Testis (tissue), 3 donors: ENCODE measurements around the gene FASLG. TPM values are rescaled to one million over a fixed set of nuclear protein-coding genes. Genes with fewer than 3 reads are reported as not detected.

ENCODE experiments used
- DNase-seq: peaks from one replicate; pipeline ENCODE4 v3.0.0-alpha.2; 2019
- H3K27ac ChIP-seq, 2 donors: fragments of 200-600 bp; sonication (generic); one replicate each; pipeline ENCODE4 v1.5.1; 2019
- H3K27me3 ChIP-seq: fragments of 200-600 bp; sonication (generic); one replicate; pipeline ENCODE4 v1.5.1; 2019
- H3K36me3 ChIP-seq: fragments of 200-600 bp; sonication (generic); one replicate; pipeline ENCODE4 v1.5.1; 2017; ENCODE audit warnings: low read depth; ENCODE audit errors: missing control alignments
- H3K4me1 ChIP-seq: fragments of 200-600 bp; sonication (generic); one replicate; pipeline ENCODE4 v1.5.1; 2019
- H3K4me3 ChIP-seq, 2 donors: fragments of 200-600 bp; sonication (generic); one replicate each; pipeline ENCODE4 v1.5.1; 2017 to 2019
- H3K9me3 ChIP-seq: fragments of 200-600 bp; sonication (generic); one replicate; pipeline ENCODE4 v1.5.1; 2017
- POLR2A ChIP-seq: fragments of 450-650 bp; IDR thresholded peaks from one replicate; pipeline ENCODE4 v1.6.1; 2017; ENCODE audit warnings: antibody characterized with exemption, mild to moderate bottlenecking, moderate library complexity
- WGBS, 2 donors: methylation state at CpG; one replicate each; pipeline ENCODE4 v1.1.5; 2018; 5-methylcytosine and 5-hydroxymethylcytosine counted together
- intact Hi-C: fragments of 100-400 bp; cut with DNase I; formaldehyde crosslinking; loops from one replicate; pipeline ENCODE4 v1.15.1; 2023; ENCODE audit warnings: low total_unique reads
- polyA plus RNA-seq: library from polyadenylated mRNA; stranded (reverse); fragments of 350-450 nt; fragmentation: Illumina TruSeq; extraction: RNeasy Lipid Tissue Mini Kit (QIAGEN cat#74804); gene quantifications from one replicate; pipeline ENCODE4 v1.2.3, GENCODE V29; 2014; ENCODE audit warnings: low read depth, low replicate concordance; ENCODE audit not compliant: insufficient read depth
- total RNA-seq, 2 donors: library from RNA; depleted of rRNA; stranded (reverse); fragments of >200 nt; gene quantifications; one replicate each; pipeline ENCODE4 v1.2.3, GENCODE V29; 2016
- TF ChIP-seq, protein P1 (sequence below), 3 experiments: fragments of 450-650 bp in 2 of 3; fragments of 200-600 bp in 1 of 3; sonication (generic) in 1 of 3; IDR thresholded peaks; one replicate each; pipeline ENCODE4 v1.5.1; 2016 to 2019; ENCODE audit warnings: antibody characterized with exemption in 3 of 3, mild to moderate bottlenecking in 2 of 3, moderate library complexity in 1 of 3

Gene FASLG
- total and polyA plus RNA-seq, 3 donors from 2014 or later, result not detected

GRCh38 chr1:172671591-172671990 lies 12.7 kb downstream of the FASLG start:
- Histone ChIP-seq H3K27me3 (no peaks in the 10 kb centered on the region), H3K9me3 (no peaks in the 10 kb centered on the region), H3K4me3 (no peak overlapping the region), H3K4me1 (no peaks in the 10 kb centered on the region), H3K36me3 (no peaks in the 10 kb centered on the region), H3K27ac (no peak overlapping the region)
- intact Hi-C loops, result no loop called here
- no peak for TF ChIP-seq POLR2A
- TF ChIP-seq, protein P1, sequence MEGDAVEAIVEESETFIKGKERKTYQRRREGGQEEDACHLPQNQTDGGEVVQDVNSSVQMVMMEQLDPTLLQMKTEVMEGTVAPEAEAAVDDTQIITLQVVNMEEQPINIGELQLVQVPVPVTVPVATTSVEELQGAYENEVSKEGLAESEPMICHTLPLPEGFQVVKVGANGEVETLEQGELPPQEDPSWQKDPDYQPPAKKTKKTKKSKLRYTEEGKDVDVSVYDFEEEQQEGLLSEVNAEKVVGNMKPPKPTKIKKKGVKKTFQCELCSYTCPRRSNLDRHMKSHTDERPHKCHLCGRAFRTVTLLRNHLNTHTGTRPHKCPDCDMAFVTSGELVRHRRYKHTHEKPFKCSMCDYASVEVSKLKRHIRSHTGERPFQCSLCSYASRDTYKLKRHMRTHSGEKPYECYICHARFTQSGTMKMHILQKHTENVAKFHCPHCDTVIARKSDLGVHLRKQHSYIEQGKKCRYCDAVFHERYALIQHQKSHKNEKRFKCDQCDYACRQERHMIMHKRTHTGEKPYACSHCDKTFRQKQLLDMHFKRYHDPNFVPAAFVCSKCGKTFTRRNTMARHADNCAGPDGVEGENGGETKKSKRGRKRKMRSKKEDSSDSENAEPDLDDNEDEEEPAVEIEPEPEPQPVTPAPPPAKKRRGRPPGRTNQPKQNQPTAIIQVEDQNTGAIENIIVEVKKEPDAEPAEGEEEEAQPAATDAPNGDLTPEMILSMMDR (IDR thresholded peaks at IDR 0.05), result no peak
- no peak for DNase-seq

DNA sequence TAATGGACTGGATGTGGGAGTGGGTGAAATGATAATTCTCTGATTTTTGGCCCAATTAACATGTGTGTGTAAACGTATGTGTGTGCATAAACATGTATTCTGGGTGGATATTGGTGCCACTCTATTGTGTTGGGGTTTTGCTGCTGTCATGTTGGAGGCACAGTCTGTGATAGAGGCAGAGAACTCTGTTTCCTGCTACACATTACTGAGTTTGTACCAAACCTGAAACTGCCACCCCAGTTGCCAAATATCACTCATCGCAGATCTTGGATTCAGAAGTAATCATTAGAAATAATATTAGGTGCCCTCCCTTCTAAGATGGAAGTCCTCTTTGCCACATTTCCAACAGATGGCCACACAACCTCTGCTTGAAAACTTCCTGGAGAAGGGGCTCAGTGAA lies 13.8 kb downstream of the FASLG start:
- Histone ChIP-seq H3K27ac (no peak overlapping the region), H3K4me1 (no peaks in the 10 kb centered on the region), H3K27me3 (no peaks in the 10 kb centered on the region), H3K9me3 (no peaks in the 10 kb centered on the region), H3K36me3 (no peaks in the 10 kb centered on the region), H3K4me3 (no peak overlapping the region)
- intact Hi-C loops, result no loop called here
- WGBS, 2 donors, result 61 to 92% methylated on average over 2 of the region's 2 CpGs
- DNase-seq, result no peak
- no peak for TF ChIP-seq POLR2A
- TF ChIP-seq, protein P1 (IDR thresholded peaks at IDR 0.05), result no peak

DNA sequence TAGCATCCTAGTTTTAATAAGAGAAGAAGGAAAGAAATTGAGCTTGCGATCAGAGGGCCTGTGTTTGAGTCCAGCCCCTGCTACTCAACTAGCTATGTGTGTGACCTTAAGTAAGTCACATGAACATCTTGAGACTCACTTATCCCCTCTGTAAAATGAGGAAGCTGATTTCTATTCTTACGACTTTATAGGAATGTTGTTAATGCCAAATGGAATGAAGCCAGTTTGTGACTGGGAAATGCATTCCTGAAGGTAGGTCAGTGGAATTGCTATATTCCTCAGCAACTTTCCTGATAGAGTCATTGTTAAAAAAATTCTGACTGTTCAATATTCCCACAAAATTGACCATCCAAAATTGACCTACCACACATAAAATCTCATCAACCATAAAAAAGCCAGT lies 14.9 kb downstream of the FASLG start:
- intact Hi-C loops, result no loop called here
- no peak for DNase-seq
- Histone ChIP-seq H3K27me3 (no peaks in the 10 kb centered on the region), H3K27ac (no peak overlapping the region), H3K4me1 (no peaks in the 10 kb centered on the region), H3K9me3 (no peaks in the 10 kb centered on the region), H3K36me3 (no peaks in the 10 kb centered on the region), H3K4me3 (no peak overlapping the region)
- 73 to 76% methylated on average over 2 of the region's 2 CpGs for WGBS, 2 donors
- no peak for TF ChIP-seq POLR2A
- TF ChIP-seq, protein P1 (IDR thresholded peaks at IDR 0.05), result no peak

DNA sequence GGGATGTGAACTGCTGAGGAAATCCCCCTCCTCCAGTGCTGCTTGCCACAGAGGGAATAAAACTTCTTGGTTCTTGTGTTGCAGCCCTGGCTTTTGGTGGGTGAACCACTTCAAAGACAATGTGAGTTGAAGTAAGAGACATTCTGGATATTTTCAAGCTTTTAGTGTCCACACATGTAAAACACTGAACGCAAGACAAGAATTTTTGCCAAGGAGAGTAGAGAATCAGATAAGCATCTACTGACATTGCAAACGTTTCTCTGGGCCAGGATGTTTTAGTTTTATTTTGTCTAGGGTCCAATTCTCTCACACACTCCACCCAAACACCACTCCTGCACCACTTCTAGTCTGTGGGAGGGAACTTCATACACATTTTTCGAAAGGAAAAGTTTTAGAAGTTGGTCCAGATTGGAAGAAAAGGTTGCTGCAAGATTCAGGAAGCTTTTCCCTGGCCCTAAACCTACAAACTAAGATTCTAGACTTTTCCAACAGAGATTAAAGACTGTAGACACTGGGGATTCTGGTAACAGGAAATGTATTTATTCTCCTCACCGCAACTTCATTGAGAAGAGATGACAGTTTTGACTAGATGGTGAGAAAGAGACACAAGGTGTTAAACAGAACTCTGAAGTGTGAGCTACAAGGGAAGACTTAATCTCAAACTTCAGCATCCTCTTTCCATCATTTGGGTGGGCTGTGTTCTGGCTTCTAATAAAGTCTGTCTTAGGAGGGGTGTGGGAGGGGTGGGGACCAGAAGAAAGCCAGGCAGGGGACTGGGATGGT lies 16.1 kb downstream of the FASLG start:
- TF ChIP-seq POLR2A, result no peak
- TF ChIP-seq, protein P1 (IDR thresholded peaks at IDR 0.05), result no peak
- Histone ChIP-seq H3K36me3 (no peaks in the 10 kb centered on the region), H3K4me3 (no peak overlapping the region), H3K4me1 (no peaks in the 10 kb centered on the region), H3K9me3 (no peaks in the 10 kb centered on the region), H3K27ac (no peak overlapping the region), H3K27me3 (no peaks in the 10 kb centered on the region)
- intact Hi-C loops, result no loop called here
- no peak for DNase-seq
- WGBS, 2 donors, result 64 to 67% methylated on average over 4 of the region's 4 CpGs
